Hippocampal formation (tissue), 2 donors: ENCODE data around the gene GON7.
"Not testable (repeated sequence)": the region's sequence is repeated elsewhere in the genome, so short reads cannot be mapped to it uniquely, and the experiment has no call there.

Experiments
- DNase-seq, 2 donors: peaks; one replicate each; lab custom pipeline; 2025; lab: John Stamatoyannopoulos, UW

The GON7 gene

DNA sequence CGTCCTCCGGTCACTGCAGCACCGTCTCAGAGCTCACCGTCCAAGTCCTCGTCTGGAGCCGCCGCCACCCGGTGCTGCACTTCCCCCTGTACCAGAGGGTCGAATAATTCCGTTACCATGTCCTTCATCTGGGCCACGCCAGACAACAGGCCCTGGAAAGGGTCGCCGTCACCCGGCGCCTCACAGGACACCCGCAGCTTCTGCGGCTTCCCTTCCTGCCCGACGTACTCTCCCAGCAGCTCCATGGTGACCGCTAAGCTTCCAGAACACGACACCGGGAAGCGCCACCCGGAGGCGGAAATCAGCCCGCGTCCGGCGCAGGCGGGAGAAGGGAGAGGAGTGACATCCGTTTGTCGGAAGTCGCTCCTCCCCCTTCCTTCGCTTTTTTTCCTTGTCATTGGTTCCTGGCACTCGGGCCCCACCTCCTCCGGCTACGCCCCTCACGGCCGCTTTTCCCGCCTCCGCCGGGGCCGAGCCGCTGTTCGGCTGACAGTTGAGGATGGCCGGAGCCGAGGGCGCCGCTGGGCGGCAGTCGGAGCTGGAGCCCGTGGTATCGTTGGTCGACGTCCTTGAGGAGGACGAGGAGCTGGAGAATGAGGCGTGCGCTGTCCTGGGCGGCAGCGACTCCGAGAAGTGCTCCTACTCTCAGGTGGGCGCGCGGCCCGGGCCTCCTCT lies at the start of gene GON7, which contains the start of gene UBR7:
Gene GON7, minus strand, starts transcription at position 273 of the 675 bp plus-strand sequence. Its CDS starts 28 bp downstream, at position 245.
Gene UBR7, plus strand, starts transcription at position 464 of the 675 bp plus-strand sequence. Its CDS starts 36 bp downstream, at position 500.
- peak; percentile 96 to 97 for DNase-seq

DNA sequence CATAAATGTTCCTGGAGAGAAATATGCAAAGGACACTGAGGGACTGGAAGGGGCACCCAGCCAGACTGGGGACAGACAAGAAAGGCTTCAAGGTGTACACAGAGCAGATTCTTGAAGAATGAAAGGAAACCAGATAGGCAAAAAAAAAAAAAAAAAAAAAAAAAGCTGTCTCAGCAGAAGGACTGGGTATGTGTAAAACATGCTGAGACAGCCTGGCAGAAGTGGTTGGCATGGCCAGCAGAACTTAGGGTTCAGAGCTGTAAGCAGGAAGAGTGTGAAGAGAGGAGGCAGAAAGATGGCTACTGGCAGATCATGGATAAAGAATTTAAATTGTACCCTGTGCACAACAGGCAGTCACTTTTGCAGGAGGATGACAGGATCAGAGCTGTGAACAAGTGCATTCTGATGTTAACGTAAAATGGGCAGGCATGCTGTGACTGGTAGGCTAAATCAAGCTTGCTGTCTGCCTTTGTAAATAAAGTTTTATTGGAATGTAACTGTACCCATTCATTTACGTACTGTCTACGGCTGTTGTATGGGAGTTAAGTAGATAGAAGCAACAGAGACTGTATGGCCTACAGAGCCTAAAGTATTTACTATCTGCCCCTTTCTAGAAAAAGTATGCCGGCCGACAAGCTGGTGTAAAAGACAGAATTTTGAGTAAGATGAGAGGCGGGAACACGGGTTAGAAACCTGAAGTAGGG lies 42.4 kb upstream of the GON7 start:
- DNase-seq = no peak

DNA sequence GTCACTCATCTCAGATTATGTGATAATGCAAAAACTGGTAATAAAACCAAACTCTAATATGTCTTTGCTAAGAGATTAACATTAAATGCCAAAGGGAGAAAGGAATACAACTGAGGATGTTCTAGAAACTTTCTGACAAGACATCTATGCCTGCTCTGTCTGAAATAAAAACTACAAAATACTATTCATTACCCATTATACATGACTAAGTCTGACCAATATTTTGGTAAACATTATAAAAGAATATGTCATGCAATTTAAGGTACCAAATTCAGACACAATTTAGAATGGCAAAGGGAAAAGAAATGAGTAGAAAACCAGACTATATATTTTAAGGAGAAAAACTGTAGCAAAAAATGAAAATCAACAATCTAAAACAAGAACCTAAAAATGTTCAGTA lies 39.7 kb upstream of the GON7 start:
- DNase-seq = no peak

GRCh38 chr14:93245764-93246420 lies 39.0 kb upstream of the GON7 start:
- DNase-seq = no peak

GRCh38 chr14:93240678-93241000 lies 33.8 kb upstream of the GON7 start:
- DNase-seq = no peak

- DNase-seq = no peak
Observed at GRCh38 chr14:93239869-93240677, 33.2 kb upstream of the GON7 start.

GRCh38 chr14:93234798-93235197 lies 27.9 kb upstream of the GON7 start:
- no peak for DNase-seq

DNA sequence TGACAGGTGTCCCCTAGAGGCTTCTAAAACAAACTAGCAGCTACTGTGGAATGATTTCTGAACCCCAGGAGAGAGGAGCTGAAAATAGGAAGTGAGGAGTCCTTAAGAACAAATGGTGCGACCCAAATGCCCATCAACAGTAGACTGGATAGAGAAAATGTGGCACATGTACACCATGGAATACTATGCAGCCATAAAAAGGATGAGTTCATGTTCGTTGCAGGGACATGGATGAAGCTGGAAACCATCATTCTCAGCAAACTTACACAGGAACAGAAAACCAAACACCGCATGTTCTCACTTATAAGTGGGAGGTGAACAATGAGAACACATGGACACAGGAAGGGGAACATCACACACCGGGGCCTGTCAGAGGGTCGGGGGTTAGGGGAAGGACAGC lies 26.2 kb upstream of the GON7 start:
- not testable (repeated sequence) for DNase-seq

DNA sequence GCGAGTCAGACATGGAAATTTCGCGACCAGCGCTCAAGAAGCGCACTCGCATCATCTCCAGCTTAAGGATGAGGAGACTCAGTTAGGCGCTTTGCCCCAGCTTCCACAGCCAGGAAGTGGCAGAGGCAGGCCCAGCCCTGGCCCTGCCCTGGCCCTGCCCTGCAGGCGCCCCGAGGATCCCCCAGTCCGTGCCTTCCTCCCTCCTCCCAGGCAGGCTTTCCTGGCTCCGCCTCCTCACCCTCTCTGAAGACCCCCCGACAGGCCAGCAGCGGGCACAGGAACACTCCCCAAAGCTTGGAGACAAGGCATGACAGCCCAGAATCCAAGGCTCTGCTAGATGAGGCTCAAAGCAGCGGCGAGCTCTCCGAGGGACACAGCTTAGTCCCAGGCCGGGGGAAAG lies 25.3 kb upstream of the GON7 start:
- DNase-seq = no peak

- peak in 1 of 2 donors; percentile 4 for DNase-seq
Observed at GRCh38 chr14:93231129-93231979, 24.5 kb upstream of the GON7 start.

GRCh38 chr14:93230539-93230938 lies 23.7 kb upstream of the GON7 start:
- DNase-seq = no peak

DNA sequence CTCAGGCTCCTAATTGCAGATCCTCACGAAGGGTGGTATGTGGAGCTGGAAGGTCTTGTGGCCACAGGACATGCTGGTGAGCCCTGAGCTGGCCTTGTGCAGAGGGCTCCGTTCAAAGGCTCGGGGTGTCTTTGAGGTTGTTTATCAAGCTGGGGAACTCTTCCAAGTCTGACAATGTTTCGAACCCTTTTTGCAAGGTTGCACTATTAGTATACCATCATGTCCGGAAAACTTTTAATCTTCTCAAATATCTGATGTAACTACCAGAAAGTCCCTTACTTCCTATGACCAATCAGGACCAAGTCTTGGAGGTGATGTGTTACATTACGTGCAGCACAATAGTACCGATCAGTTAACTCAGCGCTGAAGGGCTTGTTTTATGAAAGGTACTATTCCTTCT lies 21.7 kb upstream of the GON7 start:
- DNase-seq = no peak

DNA sequence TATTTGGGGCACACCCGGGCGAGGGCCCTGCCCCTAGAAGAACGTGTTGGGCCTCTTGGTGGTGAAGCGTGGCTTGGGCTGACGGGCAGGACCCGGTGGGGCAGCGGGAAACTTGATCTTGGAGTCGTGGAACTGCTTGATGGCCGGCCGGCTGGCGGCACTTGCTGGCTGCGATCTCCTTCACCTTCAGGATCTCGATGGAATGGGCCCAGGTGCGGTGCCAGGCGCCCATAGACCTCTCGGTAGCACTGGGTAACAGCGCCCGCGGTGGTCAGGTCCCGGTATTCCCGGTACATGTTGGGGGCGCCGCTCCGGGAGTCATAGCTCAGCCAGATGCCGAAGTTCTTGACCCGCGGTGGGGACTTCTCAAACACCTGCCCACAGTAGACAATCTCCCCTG lies 16.7 kb upstream of the GON7 start:
- no peak for DNase-seq

- no peak for DNase-seq
Observed at GRCh38 chr14:93220509-93220908, 13.6 kb upstream of the GON7 start.

GRCh38 chr14:93219103-93219726 lies 12.3 kb upstream of the GON7 start:
- DNase-seq = no peak

DNA sequence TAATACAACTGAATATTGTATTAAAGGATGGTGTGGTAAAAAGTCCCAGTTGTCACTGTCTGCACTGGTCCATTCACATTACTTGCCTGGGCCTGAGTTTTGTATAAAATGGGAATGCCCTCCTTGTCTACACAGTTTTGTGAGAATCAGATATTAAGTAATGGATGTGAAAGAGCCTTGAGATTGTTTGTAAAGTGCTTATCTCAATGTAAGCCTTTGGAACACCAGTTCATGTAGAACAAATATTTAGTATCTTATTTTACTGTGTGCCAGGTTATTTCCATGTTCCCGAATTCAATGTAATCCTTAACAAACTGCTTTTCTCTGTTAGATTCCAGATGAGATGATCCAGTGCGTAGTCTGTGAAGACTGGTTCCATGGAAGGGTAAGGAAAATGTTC lies 7.7 kb upstream of the GON7 start:
- no peak for DNase-seq

GRCh38 chr14:93212432-93212831 lies 5.6 kb upstream of the GON7 start:
- DNase-seq = no peak

GRCh38 chr14:93207468-93208308 lies 823 bp upstream of the GON7 start:
- DNase-seq = peak in 1 of 2 donors; percentile 31

GRCh38 chr14:93201155-93201704 lies 5.6 kb downstream of the GON7 start:
- no peak for DNase-seq

GRCh38 chr14:93200553-93200952 lies 6.3 kb downstream of the GON7 start:
- DNase-seq = no peak
